ENCODE data around the gene TMEM150C. TPM values are rescaled to one million over a fixed set of nuclear protein-coding genes. Genes with fewer than 3 reads are reported as not detected.

The TMEM150C gene
- total RNA-seq, 2 experiments from 2014 or later = not detected

Other genes with a start within 250 kb of the TMEM150C start
- gene HNRNPD, start 188.0 kb downstream of the TMEM150C start, total RNA-seq = 100 to 1,000 TPM; 398 to 400 TPM
- gene HNRNPDL, start 131.5 kb downstream of the TMEM150C start, total RNA-seq = 100 to 1,000 TPM; 264 to 277 TPM
- 10 to 100 TPM; 69.2 to 70.8 TPM for gene ENOPH1, start 131.4 kb downstream of the TMEM150C start, total RNA-seq
- gene SCD5, start 236.8 kb upstream of the TMEM150C start, total RNA-seq = under 1 TPM; 0.12 to 0.14 TPM